ENCODE measurements around the gene MAD1L1.

MAD1L1 gene

GRCh38 chr7:1959305-1959704 lies 273.4 kb downstream of the MAD1L1 start:
- no peak for DNase-seq

- no peak for DNase-seq
Observed at GRCh38 chr7:1957471-1958225, 275.1 kb downstream of the MAD1L1 start.

GRCh38 chr7:1956611-1957470 lies 275.9 kb downstream of the MAD1L1 start:
- DNase-seq, result no peak

- no peak for DNase-seq
Observed at GRCh38 chr7:1956141-1956540, 276.6 kb downstream of the MAD1L1 start.

- no peak for DNase-seq
Observed at GRCh38 chr7:1954366-1955004, 278.3 kb downstream of the MAD1L1 start.

GRCh38 chr7:1953199-1954190 lies 279.2 kb downstream of the MAD1L1 start:
- DNase-seq, result no peak

GRCh38 chr7:1952781-1953180 lies 280.0 kb downstream of the MAD1L1 start:
- no peak for DNase-seq

- no peak for DNase-seq
Observed at GRCh38 chr7:1952169-1952760, 280.5 kb downstream of the MAD1L1 start.

GRCh38 chr7:1951600-1951999 lies 281.1 kb downstream of the MAD1L1 start:
- DNase-seq, result no peak

- DNase-seq, result no peak
Observed at GRCh38 chr7:1951159-1951536, 281.6 kb downstream of the MAD1L1 start.

- no peak for DNase-seq
Observed at GRCh38 chr7:1950452-1951158, 282.1 kb downstream of the MAD1L1 start.

GRCh38 chr7:1950066-1950451 lies 282.7 kb downstream of the MAD1L1 start:
- DNase-seq, result no peak

- no peak for DNase-seq
Observed at GRCh38 chr7:1949681-1950055, 283.1 kb downstream of the MAD1L1 start.

- DNase-seq, result no peak
Observed at GRCh38 chr7:1948887-1949680, 283.7 kb downstream of the MAD1L1 start.

- no peak for DNase-seq
Observed at GRCh38 chr7:1948301-1948796, 284.4 kb downstream of the MAD1L1 start.

GRCh38 chr7:1947586-1948217 lies 285.0 kb downstream of the MAD1L1 start:
- DNase-seq, result no peak

GRCh38 chr7:1946773-1947450 lies 285.8 kb downstream of the MAD1L1 start:
- DNase-seq, result no peak

- no peak for DNase-seq
Observed at GRCh38 chr7:1946025-1946772, 286.5 kb downstream of the MAD1L1 start.

- no peak for DNase-seq
Observed at GRCh38 chr7:1945558-1945957, 287.2 kb downstream of the MAD1L1 start.

All from GDM1 (cell line).